ENCODE measurements around the gene NOS1.
"Not testable (repeated sequence)": the region's sequence is repeated elsewhere in the genome, so short reads cannot be mapped to it uniquely, and the experiment has no call there.

NOS1 gene

GRCh38 chr12:117241697-117242096, 119.7 kb downstream of the NOS1 start:
- no peak for DNase-seq

- DNase-seq, result no peak
Observed at GRCh38 chr12:117240081-117240755, 121.2 kb downstream of the NOS1 start.

- DNase-seq, result peak; percentile 47
Observed at GRCh38 chr12:117236456-117237001, 124.9 kb downstream of the NOS1 start.

- no peak for DNase-seq
Observed at GRCh38 chr12:117235261-117235660, 126.2 kb downstream of the NOS1 start.

GRCh38 chr12:117234441-117234840, 127.0 kb downstream of the NOS1 start:
- DNase-seq, result no peak

GRCh38 chr12:117231750-117232149, 129.7 kb downstream of the NOS1 start:
- no peak for DNase-seq

- DNase-seq, result no peak
Observed at GRCh38 chr12:117228239-117228638, 133.2 kb downstream of the NOS1 start.

GRCh38 chr12:117227000-117227653, 134.3 kb downstream of the NOS1 start:
- DNase-seq, result no peak

- DNase-seq, result no peak
Observed at GRCh38 chr12:117226505-117226904, 134.9 kb downstream of the NOS1 start.

- DNase-seq, result no peak
Observed at GRCh38 chr12:117225179-117225578, 136.2 kb downstream of the NOS1 start.

GRCh38 chr12:117220947-117221346, 140.5 kb downstream of the NOS1 start:
- not testable (repeated sequence) for DNase-seq

GRCh38 chr12:117218149-117218548, 143.3 kb downstream of the NOS1 start:
- no peak for DNase-seq

- no peak for DNase-seq
Observed at GRCh38 chr12:117216686-117217085, 144.7 kb downstream of the NOS1 start.

- no peak for DNase-seq
Observed at GRCh38 chr12:117214797-117215196, 146.6 kb downstream of the NOS1 start.

GRCh38 chr12:117213295-117213808, 148.1 kb downstream of the NOS1 start:
- DNase-seq, result no peak

- DNase-seq, result peak; percentile 62
Observed at GRCh38 chr12:117212563-117213190, 148.7 kb downstream of the NOS1 start.

GRCh38 chr12:117210266-117210918, 151.0 kb downstream of the NOS1 start:
- no peak for DNase-seq

- DNase-seq, result no peak
Observed at GRCh38 chr12:117209626-117210025, 151.8 kb downstream of the NOS1 start.

GRCh38 chr12:117208811-117209455, 152.5 kb downstream of the NOS1 start:
- DNase-seq, result no peak

GRCh38 chr12:117208206-117208605, 153.2 kb downstream of the NOS1 start:
- DNase-seq, result no peak

- DNase-seq, result no peak
Observed at GRCh38 chr12:117207675-117208074, 153.8 kb downstream of the NOS1 start.

- no peak for DNase-seq
Observed at GRCh38 chr12:117202556-117202955, 158.9 kb downstream of the NOS1 start.

GRCh38 chr12:117202033-117202432, 159.4 kb downstream of the NOS1 start:
- no peak for DNase-seq
